A549 (cell line): Measurements from ENCODE around the gene BNC2. TPM values are rescaled to one million over a fixed set of nuclear protein-coding genes. Genes with fewer than 3 reads are reported as not detected.

Experiments used
- ATAC-seq, 2 experiments: fragments of 200-7000 bp in 1 of 2; fragments of >200 bp in 1 of 2; cut with Nextera tagmentation in 1 of 2; cut with Tn5 transposase in 1 of 2; 3 replicates each; pipeline versions ENCODE4 v1.8.0 to v1.9.1; 2018 to 2020; ENCODE audit warnings: mild to moderate bottlenecking in 1 of 2, moderate library complexity in 1 of 2
- CTCF ChIA-PET: fragments of 300-600 bp; sonication (Branson Sonifier 250); formaldehyde crosslinking; extraction: SDS; loops from one replicate; lab custom pipeline; 2021; ENCODE audit warnings: antibody characterized with exemption, inconsistent platforms; lab: Yijun Ruan, JAX
- POLR2A ChIA-PET: fragments of 350-600 bp; formaldehyde crosslinking; extraction: SDS; loops from one replicate; lab custom pipeline; 2021; ENCODE audit warnings: antibody characterized with exemption, inconsistent platforms; lab: Yijun Ruan, JAX
- DNase-seq, 2 experiments: peaks; one replicate each; pipeline versions ENCODE4 v3.0.0 to v3.0.0-alpha.2; 2011 to 2016; ENCODE audit warnings: low read depth in 1 of 2, low spot score in 1 of 2
- FAIRE-seq: peaks from 2 replicates; lab custom pipeline; 2011; peaks lifted over from hg19 to GRCh38; lab: Jason Lieb, UNC
- H3K27ac ChIP-seq, 2 experiments: fragments of >200 bp; sonication (Bioruptor Twin); formaldehyde crosslinking; 3 replicates each; pipeline ENCODE4 v1.5.1; 2016 to 2017
- H3K4me1 ChIP-seq: fragments of >200 bp; sonication (Bioruptor Twin); formaldehyde crosslinking; 3 replicates; pipeline ENCODE4 v1.6.1; 2016
- H3K4me2 ChIP-seq: fragments of >200 bp; sonication (Bioruptor Twin); formaldehyde crosslinking; 3 replicates; pipeline ENCODE4 v1.6.1; 2016
- H3K4me3 ChIP-seq: fragments of >200 bp; sonication (Bioruptor Twin); formaldehyde crosslinking; 3 replicates; pipeline ENCODE4 v1.5.1; 2016
- H3K9me3 ChIP-seq: fragments of >200 bp; sonication (Bioruptor Twin); formaldehyde crosslinking; 3 replicates; pipeline ENCODE4 v1.6.1; 2016
- BCL3 ChIP-seq: fragments of >200 bp; sonication (Bioruptor Twin); formaldehyde crosslinking; IDR thresholded peaks from 3 replicates; pipeline ENCODE4 v1.6.1; 2016
- CBX2 ChIP-seq: fragments of 200-600 bp; sonication (generic); IDR thresholded peaks from 2 replicates; pipeline ENCODE4 v1.6.1; 2016; ENCODE audit warnings: low read depth, mild to moderate bottlenecking, borderline replicate concordance
- CHD4 ChIP-seq: fragments of 200-600 bp; sonication (generic); IDR thresholded peaks from 2 replicates; pipeline ENCODE4 v1.6.1; 2016; ENCODE audit warnings: antibody characterized with exemption, mild to moderate bottlenecking, borderline replicate concordance
- CTCF ChIP-seq: fragments of >200 bp; sonication (Bioruptor Twin); formaldehyde crosslinking; IDR thresholded peaks from 3 replicates; pipeline ENCODE4 v1.5.1; 2016
- E2F6 ChIP-seq: IDR thresholded peaks from 2 replicates; pipeline ENCODE4 v1.6.1; 2012; ENCODE audit warnings: low read depth, borderline replicate concordance
- EHF ChIP-seq: fragments of 250-450 bp; sonication (Bioruptor Pico); IDR thresholded peaks from 2 replicates; pipeline ENCODE4 v1.5.0; 2020; ENCODE audit warnings: mild to moderate bottlenecking
- EHMT2 ChIP-seq: fragments of 200-600 bp; sonication (generic); IDR thresholded peaks from 2 replicates; pipeline ENCODE4 v1.6.1; 2016; ENCODE audit warnings: antibody characterized with exemption, low read depth, mild to moderate bottlenecking, moderate library complexity
- ELK1 ChIP-seq: fragments of 150-350 bp; IDR thresholded peaks from 2 replicates; pipeline ENCODE4 v1.6.1; 2014; ENCODE audit warnings: low read depth, mild to moderate bottlenecking, low read length
- EP300 ChIP-seq, 2 experiments: fragments of >200 bp; sonication (Bioruptor Twin); formaldehyde crosslinking; IDR thresholded peaks; 2 replicates in 1 of 2; 3 replicates in 1 of 2; pipeline ENCODE4 v1.6.1; 2016 to 2017
- FOSB ChIP-seq: fragments of 250-450 bp; sonication (Bioruptor Pico); IDR thresholded peaks from 2 replicates; pipeline ENCODE4 v1.5.0; 2020; ENCODE audit warnings: mild to moderate bottlenecking, moderate library complexity
- FOSL2 ChIP-seq, 2 experiments: fragments of 450-650 bp in 1 of 2; fragments of >200 bp in 1 of 2; sonication (Bioruptor Twin) in 1 of 2; formaldehyde crosslinking; IDR thresholded peaks; 2 replicates each; pipeline versions ENCODE4 v1.5.0 to v1.6.1; 2016 to 2020; ENCODE audit warnings: mild to moderate bottlenecking in 1 of 2, moderate library complexity in 1 of 2
- HEYL ChIP-seq: fragments of 250-450 bp; sonication (Bioruptor Pico); IDR thresholded peaks from 2 replicates; pipeline ENCODE4 v1.8.0; 2021; ENCODE audit warnings: mild to moderate bottlenecking, moderate library complexity
- HOXA7 ChIP-seq: fragments of 250-450 bp; sonication (Bioruptor Pico); IDR thresholded peaks from 2 replicates; pipeline ENCODE4 v1.5.0; 2020; ENCODE audit warnings: mild to moderate bottlenecking, moderate library complexity
- HOXB5 ChIP-seq: fragments of 250-450 bp; sonication (Bioruptor Pico); IDR thresholded peaks from 2 replicates; pipeline ENCODE4 v1.5.0; 2020; ENCODE audit warnings: mild to moderate bottlenecking, moderate library complexity
- JUNB ChIP-seq: fragments of >200 bp; sonication (Bioruptor Twin); formaldehyde crosslinking; IDR thresholded peaks from 2 replicates; pipeline ENCODE4 v1.6.1; 2016
- KDM1A ChIP-seq: fragments of 200-600 bp; sonication (generic); IDR thresholded peaks from 2 replicates; pipeline ENCODE4 v1.6.1; 2016; ENCODE audit warnings: low read depth, mild to moderate bottlenecking
- MAX ChIP-seq: IDR thresholded peaks from 2 replicates; pipeline ENCODE4 v1.6.1; 2012
- MYC ChIP-seq: IDR thresholded peaks from 2 replicates; pipeline ENCODE4 v1.6.1; 2012; ENCODE audit warnings: mild to moderate bottlenecking, inconsistent platforms, low read length, improper control_type of control experiment, borderline replicate concordance
- NFE2L2 ChIP-seq: fragments of 150-350 bp; conservative IDR thresholded peaks from 2 replicates; pipeline ENCODE4 v1.6.1; 2014; ENCODE audit warnings: low read length
- NR3C1 ChIP-seq: fragments of >200 bp; sonication (Bioruptor Twin); formaldehyde crosslinking; IDR thresholded peaks from 3 replicates; pipeline ENCODE4 v1.6.1; 2017
- POLR2A ChIP-seq: IDR thresholded peaks from 2 replicates; pipeline ENCODE4 v1.6.1; 2012; ENCODE audit warnings: mild to moderate bottlenecking, low read length
- POLR2AphosphoS2 ChIP-seq: conservative IDR thresholded peaks from 2 replicates; pipeline ENCODE4 v1.6.1; 2012; ENCODE audit warnings: low read length, improper control_type of control experiment, inconsistent platforms
- RAD21 ChIP-seq, 2 experiments: fragments of >200 bp in 1 of 2; sonication (Bioruptor Twin) in 1 of 2; formaldehyde crosslinking in 1 of 2; IDR thresholded peaks in 1 of 2; conservative IDR thresholded peaks in 1 of 2; 2 replicates in 1 of 2; 3 replicates in 1 of 2; pipeline ENCODE4 v1.6.1; 2012 to 2018; ENCODE audit warnings: inconsistent platforms in 1 of 2
- RCOR1 ChIP-seq: fragments of 150-350 bp; IDR thresholded peaks from 2 replicates; pipeline ENCODE4 v1.6.1; 2014; ENCODE audit warnings: antibody characterized with exemption, low read length, low read depth
- REST ChIP-seq: fragments of 200-600 bp; sonication (generic); IDR thresholded peaks from 2 replicates; pipeline ENCODE4 v1.6.1; 2016; ENCODE audit warnings: antibody characterized with exemption, mild to moderate bottlenecking, moderate library complexity
- RFX5 ChIP-seq: fragments of 450-650 bp; IDR thresholded peaks from 2 replicates; pipeline ENCODE4 v1.7.1; 2014; ENCODE audit warnings: antibody characterized with exemption, mild to moderate bottlenecking, moderate library complexity
- SMC3 ChIP-seq: fragments of >200 bp; sonication (Bioruptor Twin); formaldehyde crosslinking; IDR thresholded peaks from 3 replicates; pipeline ENCODE4 v1.6.1; 2018; ENCODE audit warnings: inconsistent platforms
- TP53 ChIP-seq: fragments of 250-450 bp; sonication (Bioruptor Pico); IDR thresholded peaks from 2 replicates; pipeline ENCODE4 v1.5.0; 2021; ENCODE audit warnings: mild to moderate bottlenecking, moderate library complexity
- ZNF302 ChIP-seq: fragments of 250-450 bp; sonication (Bioruptor Pico); IDR thresholded peaks from 2 replicates; pipeline ENCODE4 v1.9.0; 2021; ENCODE audit warnings: inconsistent platforms, mild to moderate bottlenecking, moderate library complexity
- WGBS: methylation state at CpG from one replicate; pipeline ENCODE4 v1.1.6; 2017; ENCODE audit errors: missing lambda C conversion rate; 5-methylcytosine and 5-hydroxymethylcytosine counted together
- polyA plus RNA-seq, 4 experiments: library from polyadenylated mRNA; depleted of rRNA in 3 of 4; stranded (reverse); fragments of >200 nt; fragmentation: RNase III in 1 of 4; extraction: RNeasy Plus Mini Kit Qiagen cat#74134 plus additional on column Dnase treatment in 1 of 4; gene quantifications; 2 replicates in 3 of 4; 3 replicates in 1 of 4; pipeline ENCODE4 v1.2.3, GENCODE V29; 2011 to 2017

Gene BNC2
- polyA plus RNA-seq, 2 of the 4 experiments (the other 2 are of a cell fraction): 6.2 to 7.5 TPM

- CTCF ChIA-PET: no interaction called here
- no peak overlapping the region for H3K27ac ChIP-seq
- H3K4me2 ChIP-seq: no peak overlapping the region
- H3K4me1 ChIP-seq: no peaks in the 10 kb centered on the region
- ATAC-seq: no peak
- DNase-seq: no peak
- H3K9me3 ChIP-seq: no peaks in the 10 kb centered on the region
- 68% methylated on average over 3 of the region's 3 CpGs for WGBS
- H3K4me3 ChIP-seq: no peak overlapping the region
- FAIRE-seq: no peak
- POLR2A ChIA-PET: no interaction called here
- TF ChIP-seq JUNB (no peak), FOSB (no peak), NR3C1 (no peak), TP53 (CRISPR knock-in tag) (no peak), BCL3 (no peak), MYC (no peak), MAX (no peak), HOXA7 (CRISPR knock-in tag) (no peak), POLR2AphosphoS2 (no peak), POLR2A (no peak), CBX2 (no peak), ELK1 (no peak), RAD21 (conservative IDR thresholded peaks at IDR 0.05 in 1 of 2, IDR thresholded peaks at IDR 0.05 in 1 of 2) (no peak), KDM1A (no peak)
- TF ChIP-seq, all 56 proteins: peak for 0
Measured at GRCh38 chr9:16848179-16848578, 22.3 kb downstream of the BNC2 start.

- POLR2A ChIA-PET: no interaction called here
- ATAC-seq (no peak), DNase-seq (no peak), FAIRE-seq (no peak)
- H3K4me1 ChIP-seq: no peaks in the 10 kb centered on the region
- CTCF ChIA-PET: no interaction called here
- H3K4me3 ChIP-seq: no peak overlapping the region
- 64% methylated on average over 3 of the region's 3 CpGs for WGBS
- H3K4me2 ChIP-seq: no peak overlapping the region
- H3K27ac ChIP-seq: no peak overlapping the region
- TF ChIP-seq RCOR1 (no peak), BCL3 (no peak), EHF (CRISPR knock-in tag) (no peak), EP300 (IDR thresholded peaks at IDR 0.05) (no peak), TP53 (CRISPR knock-in tag) (no peak), REST (no peak), NFE2L2 (no peak), HOXB5 (CRISPR knock-in tag) (no peak), CTCF (no peak), E2F6 (no peak), CHD4 (no peak), POLR2AphosphoS2 (no peak), FOSL2 (IDR thresholded peaks at IDR 0.05) (no peak), FOSL2 (CRISPR knock-in tag; IDR thresholded peaks at IDR 0.05) (no peak), EHMT2 (no peak), RFX5 (no peak), HEYL (CRISPR knock-in tag) (no peak), ZNF302 (CRISPR knock-in tag) (no peak), MYC (no peak), SMC3 (no peak)
- TF ChIP-seq, all 56 proteins: peak for 0
- no peaks in the 10 kb centered on the region for H3K9me3 ChIP-seq
Measured at GRCh38 chr9:16846986-16847385, 23.5 kb downstream of the BNC2 start.
